Measurements from ENCODE around the gene PM20D2.
A peak's percentile ranks its signal among the peaks of the same experiment; 100 is the strongest.

PM20D2 gene

GRCh38 chr6:89116702-89117101 lies 29.2 kb upstream of the PM20D2 start:
- ATAC-seq = no peak
- TF ChIP-seq TOX (CRISPR knock-in tag; IDR thresholded peaks at IDR 0.05; ENCODE audit: borderline replicate concordance) (no peak), ZFP30 (CRISPR knock-in tag; IDR thresholded peaks at IDR 0.05) (no peak)

- ATAC-seq = peak; percentile 87
- no peak for TF ChIP-seq ZC3H10 (CRISPR knock-in tag; IDR thresholded peaks at IDR 0.05)
- TF ChIP-seq ISL1 (CRISPR knock-in tag; IDR thresholded peaks at IDR 0.05) = no peak
- no peak for TF ChIP-seq TOX (CRISPR knock-in tag; IDR thresholded peaks at IDR 0.05; ENCODE audit: borderline replicate concordance)
- TF ChIP-seq ZNF565 (CRISPR knock-in tag; conservative IDR thresholded peaks at IDR 0.05; ENCODE audit: low read depth) = no peak
- no peak for TF ChIP-seq ESRRG (CRISPR knock-in tag; IDR thresholded peaks at IDR 0.05)
- TF ChIP-seq OSR1 (CRISPR knock-in tag; IDR thresholded peaks at IDR 0.05) = no peak
Observed at GRCh38 chr6:89117211-89118108, 28.4 kb upstream of the PM20D2 start, which contains the start of gene SRSF12. Gene SRSF12, minus strand, starts transcription at chr6:89118071. Its CDS starts 184 bp downstream, at chr6:89117887.

GRCh38 chr6:89118931-89119330 lies 26.9 kb upstream of the PM20D2 start:
- no peak for ATAC-seq
- TF ChIP-seq OSR1 (CRISPR knock-in tag; IDR thresholded peaks at IDR 0.05) = no peak
- no peak for TF ChIP-seq ZC3H10 (CRISPR knock-in tag; IDR thresholded peaks at IDR 0.05)
- TF ChIP-seq ZFP3 (CRISPR knock-in tag; IDR thresholded peaks at IDR 0.05) = no peak
- TF ChIP-seq TOX (CRISPR knock-in tag; IDR thresholded peaks at IDR 0.05; ENCODE audit: borderline replicate concordance) = no peak
- TF ChIP-seq ZNF70 (CRISPR knock-in tag; IDR thresholded peaks at IDR 0.05) = no peak
- TF ChIP-seq CREB5 (CRISPR knock-in tag; IDR thresholded peaks at IDR 0.05; ENCODE audit: low read depth) = no peak
- TF ChIP-seq GLIS3 (CRISPR knock-in tag; IDR thresholded peaks at IDR 0.05) = no peak
- no peak for TF ChIP-seq PPARA (CRISPR knock-in tag; IDR thresholded peaks at IDR 0.05; ENCODE audit: borderline replicate concordance)
- TF ChIP-seq CSRNP3 (CRISPR knock-in tag; IDR thresholded peaks at IDR 0.05) = no peak
- TF ChIP-seq TCF4 (CRISPR knock-in tag; IDR thresholded peaks at IDR 0.05; ENCODE audit: borderline replicate concordance) = no peak
- TF ChIP-seq TSHZ2 (CRISPR knock-in tag; IDR thresholded peaks at IDR 0.05) = no peak

- no peak for ATAC-seq
- TF ChIP-seq ISL1 (CRISPR knock-in tag; IDR thresholded peaks at IDR 0.05) (no peak), CREB5 (CRISPR knock-in tag; IDR thresholded peaks at IDR 0.05; ENCODE audit: low read depth) (no peak), CSRNP3 (CRISPR knock-in tag; IDR thresholded peaks at IDR 0.05) (no peak), GLIS3 (CRISPR knock-in tag; IDR thresholded peaks at IDR 0.05) (no peak), ZC3H10 (CRISPR knock-in tag; IDR thresholded peaks at IDR 0.05) (no peak), SNAI2 (CRISPR knock-in tag; IDR thresholded peaks at IDR 0.05) (no peak), CSDC2 (CRISPR knock-in tag; IDR thresholded peaks at IDR 0.05) (no peak), ZNF8 (CRISPR knock-in tag; IDR thresholded peaks at IDR 0.05) (no peak), POU6F1 (CRISPR knock-in tag; IDR thresholded peaks at IDR 0.05; ENCODE audit: borderline replicate concordance, low read depth) (no peak), ZFP30 (CRISPR knock-in tag; IDR thresholded peaks at IDR 0.05) (no peak), ZNF70 (CRISPR knock-in tag; IDR thresholded peaks at IDR 0.05) (no peak), OSR1 (CRISPR knock-in tag; IDR thresholded peaks at IDR 0.05) (no peak), ESRRG (CRISPR knock-in tag; IDR thresholded peaks at IDR 0.05) (no peak), PPARA (CRISPR knock-in tag; IDR thresholded peaks at IDR 0.05; ENCODE audit: borderline replicate concordance) (no peak)
Observed at GRCh38 chr6:89120371-89120770, 25.5 kb upstream of the PM20D2 start.

All from SK-N-SH treated with all-trans-retinoic acid at 6 μM for 48 hours (cell line).